T-cell (primary cell): ENCODE measurements around the gene GLIPR1L2. TPM values are rescaled to one million over a fixed set of nuclear protein-coding genes. Genes with fewer than 3 reads are reported as not detected.
A peak's percentile ranks its signal among the peaks of the same experiment; 100 is the strongest.
"Not testable (repeated sequence)": the region's sequence is repeated elsewhere in the genome, so short reads cannot be mapped to it uniquely, and the experiment has no call there.

Experiments used
- ATAC-seq, 4 experiments: fragments of 200-7000 bp in 3 of 4; fragments of 150-1000 bp in 1 of 4; cut with Tn5 transposase; replicated peaks in 1 of 4; 1 replicate in 3 of 4; 2 replicates in 1 of 4; pipeline ENCODE4 v1.10.0; 2021; ENCODE audit warnings: moderate library complexity in 3 of 4, mild to moderate bottlenecking in 2 of 4, moderate number of reproducible peaks in 1 of 4
- CTCF ChIA-PET, 2 donors: fragments of 300-600 bp; sonication (Branson Sonifier 250); formaldehyde crosslinking; loops; one replicate each; lab custom pipeline; 2022; ENCODE audit warnings: antibody characterized with exemption in 2 of 2; lab: Charles Lee
- POLR2A ChIA-PET, 2 donors: fragments of 300-600 bp; sonication (Branson Sonifier 250); formaldehyde crosslinking; loops; one replicate each; lab custom pipeline; 2022; ENCODE audit warnings: antibody characterized with exemption in 2 of 2; lab: Charles Lee
- DNase-seq, 35 experiments: peaks; one replicate each; pipeline versions ENCODE4 v3.0.0 to v3.0.0-alpha.2; 2013 to 2023
- H3K27ac ChIP-seq: one replicate; pipeline ENCODE4 v1.5.1; 2013; ENCODE audit warnings: low read length
- H3K27me3 ChIP-seq, 2 experiments: replicated peaks in 1 of 2; 1 replicate in 1 of 2; 2 replicates in 1 of 2; pipeline versions ENCODE4 v1.6.1 to v1.7.0; 2013; ENCODE audit warnings: low read length in 1 of 2, mixed read lengths in 1 of 2; ENCODE audit not compliant: control insufficient read depth in 2 of 2, insufficient read depth in 2 of 2; ENCODE audit errors: extremely low read depth in 1 of 2
- H3K36me3 ChIP-seq, 2 donors: 1 replicate in 1 of 2; 2 replicates in 1 of 2; pipeline versions ENCODE4 v1.6.1 to v1.7.0; 2013; ENCODE audit warnings: low read length in 1 of 2; ENCODE audit not compliant: control insufficient read depth in 2 of 2, insufficient read depth in 1 of 2; ENCODE audit errors: extremely low read depth in 1 of 2
- H3K4me1 ChIP-seq, 2 experiments: 1 replicate in 1 of 2; 2 replicates in 1 of 2; pipeline versions ENCODE4 v1.6.1 to v1.7.0; 2013; ENCODE audit warnings: low read length in 2 of 2, mixed read lengths in 1 of 2; ENCODE audit not compliant: insufficient read depth in 2 of 2, control insufficient read depth in 1 of 2; ENCODE audit errors: extremely low read depth in 1 of 2
- H3K4me3 ChIP-seq, 2 donors: 1 replicate in 1 of 2; 2 replicates in 1 of 2; pipeline versions ENCODE4 v1.5.1 to v1.7.0; 2013; ENCODE audit warnings: mild to moderate bottlenecking in 2 of 2, low read length in 1 of 2, moderate library complexity in 1 of 2; ENCODE audit not compliant: control insufficient read depth in 1 of 2; ENCODE audit errors: extremely low read depth in 1 of 2
- H3K9me3 ChIP-seq: 2 replicates; pipeline ENCODE4 v1.7.0; 2013
- H3K27ac Mint-ChIP-seq, 2 donors: one replicate each; pipeline ENCODE4 v1.8.0; 2020 to 2021; ENCODE audit warnings: mild to moderate bottlenecking in 2 of 2, mixed read lengths in 2 of 2
- H3K27me3 Mint-ChIP-seq, 2 donors: one replicate each; pipeline ENCODE4 v1.8.0; 2021 to 2022; ENCODE audit warnings: mixed read lengths in 2 of 2
- H3K36me3 Mint-ChIP-seq: one replicate; pipeline ENCODE4 v1.8.0; 2021; ENCODE audit warnings: mixed read lengths
- H3K4me1 Mint-ChIP-seq, 3 donors: one replicate each; pipeline ENCODE4 v1.8.0; 2020 to 2022; ENCODE audit warnings: mixed read lengths in 3 of 3, mild to moderate bottlenecking in 1 of 3
- H3K4me3 Mint-ChIP-seq, 3 donors: one replicate each; pipeline ENCODE4 v1.8.0; 2020 to 2022; ENCODE audit warnings: mild to moderate bottlenecking in 3 of 3, mixed read lengths in 3 of 3, moderate library complexity in 3 of 3
- H3K9me3 Mint-ChIP-seq, 3 donors: one replicate each; pipeline ENCODE4 v1.8.0; 2020 to 2022; ENCODE audit warnings: mixed read lengths in 3 of 3
- whole genome bisulfite sequencing: methylation state at CpG from one replicate; pipeline ENCODE4 v1.1.5; 2013; ENCODE audit warnings: missing lambda C conversion rate; ENCODE audit not compliant: insufficient coverage; 5-methylcytosine and 5-hydroxymethylcytosine counted together
- total RNA-seq, 35 experiments: library from RNA in 6 of 35; stranded (reverse) in 6 of 35; fragments of 120-200 nt in 1 of 35; gene quantifications; one replicate each; pipeline versions ENCODE4 v1.2.1 to v1.2.4 and lab custom pipeline; 2013 to 2026

GLIPR1L2 gene
- total RNA-seq, 5 donors from 2014 or later (not counting 1 experiment from before 2014, with no cell fraction given), result 0.51 to 2.9 (median 0.72) TPM

DNA sequence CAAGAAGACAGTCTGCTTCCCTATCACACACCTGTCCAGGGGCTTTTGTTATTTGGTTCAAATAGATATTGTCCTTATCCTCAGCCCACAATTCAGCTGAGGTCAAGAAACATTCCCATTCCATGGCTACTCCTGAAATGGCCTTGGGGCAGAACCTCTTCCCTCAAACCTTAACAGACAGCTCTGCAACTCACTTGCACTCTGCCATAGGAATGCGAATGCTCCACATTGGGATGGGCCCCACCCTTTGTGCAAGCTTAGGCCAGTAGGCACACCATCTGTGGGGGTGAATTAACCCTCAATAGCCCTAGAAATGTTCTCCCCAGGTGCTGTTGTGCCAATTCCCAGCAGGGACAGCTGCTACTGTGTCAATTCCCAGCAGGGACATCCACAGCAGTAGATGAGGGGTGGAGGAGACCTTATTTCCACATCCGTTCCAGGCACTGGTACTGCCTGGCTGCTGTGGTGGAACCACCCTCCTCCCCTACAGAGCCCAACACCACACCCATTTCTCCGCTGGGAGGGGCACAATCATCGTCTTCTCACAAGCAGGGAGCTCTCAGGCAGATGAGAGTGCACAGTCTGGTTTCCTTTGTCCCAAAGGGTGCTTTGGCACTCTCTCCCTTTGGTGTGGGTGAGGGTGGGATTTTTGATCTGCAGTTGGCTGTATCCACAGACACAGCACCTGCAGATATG is 47.3 kb downstream of the GLIPR1L2 start:
- 83% methylated on average over 1 of the region's 4 CpGs for WGBS
- peaks cover 0 to 7% of the 10 kb centered on the region in 2 experiments for H3K27me3 ChIP-seq
- no peaks in the 10 kb centered on the region for H3K36me3 ChIP-seq
- Mint-ChIP-seq H3K4me1 (peaks cover 0 to 16% (median 5%) of the 10 kb centered on the region in 3 donors), H3K9me3 (peaks cover 0 to 12% (median 2%) of the 10 kb centered on the region in 3 donors), H3K4me3 (no peak overlapping the region), H3K36me3 (peaks cover 4% of the 10 kb centered on the region), H3K27ac (no peak overlapping the region), H3K27me3 (peaks cover 4 to 13% of the 10 kb centered on the region in 2 donors)
- no peaks in the 10 kb centered on the region for H3K9me3 ChIP-seq
- peaks cover 0 to 12% of the 10 kb centered on the region in 2 experiments for H3K4me1 ChIP-seq
- DNase-seq, result peak in 12 of 35 experiments; percentile 1 to 30 (median 11)
- peak; percentile 43 to 76 (median 64) for ATAC-seq
- POLR2A ChIA-PET, result no interaction called here
- CTCF ChIA-PET, result interaction anchor here (0.6 to 2.7 kb wide), 13 partner anchors 40 to 595 kb away, joined by 3 to 34 read pairs (median 4); partner anchors contain the start of genes GLIPR1 (in 1 of the 2) and GLIPR1L1 (in 1 of the 2)
- no peak overlapping the region for H3K4me3 ChIP-seq
- H3K27ac ChIP-seq, result no peak overlapping the region

GRCh38 chr12:75439048-75439447 is 48.2 kb downstream of the GLIPR1L2 start:
- Histone ChIP-seq H3K9me3 (no peaks in the 10 kb centered on the region), H3K27me3 (peaks cover 0 to 7% of the 10 kb centered on the region in 2 experiments), H3K27ac (no peak overlapping the region), H3K4me3 (no peak overlapping the region), H3K36me3 (no peaks in the 10 kb centered on the region), H3K4me1 (peaks cover 0 to 12% of the 10 kb centered on the region in 2 experiments)
- 56% methylated on average over 2 of the region's 2 CpGs for WGBS
- Mint-ChIP-seq H3K4me3 (no peak overlapping the region), H3K9me3 (peaks cover 0 to 12% (median 2%) of the 10 kb centered on the region in 3 donors), H3K27me3 (peaks cover 4 to 13% of the 10 kb centered on the region in 2 donors), H3K4me1 (peaks cover 0 to 16% (median 5%) of the 10 kb centered on the region in 3 donors), H3K27ac (no peak overlapping the region), H3K36me3 (peaks cover 4% of the 10 kb centered on the region)
- DNase-seq, result no peak
- POLR2A ChIA-PET, result interaction anchor here (0.6 to 1.0 kb wide), 2 partner anchors 41 to 46 kb away, joined by 3 read pairs; partner anchors contain the start of gene GLIPR1 (in 1 of the 2)
- CTCF ChIA-PET, result interaction anchor here in 1 of 2 donors (0.8 to 1.4 kb wide), 2 partner anchors 43 to 46 kb away, joined by 3 to 4 read pairs; no protein-coding TSS in a partner anchor
- ATAC-seq, result no peak

DNA sequence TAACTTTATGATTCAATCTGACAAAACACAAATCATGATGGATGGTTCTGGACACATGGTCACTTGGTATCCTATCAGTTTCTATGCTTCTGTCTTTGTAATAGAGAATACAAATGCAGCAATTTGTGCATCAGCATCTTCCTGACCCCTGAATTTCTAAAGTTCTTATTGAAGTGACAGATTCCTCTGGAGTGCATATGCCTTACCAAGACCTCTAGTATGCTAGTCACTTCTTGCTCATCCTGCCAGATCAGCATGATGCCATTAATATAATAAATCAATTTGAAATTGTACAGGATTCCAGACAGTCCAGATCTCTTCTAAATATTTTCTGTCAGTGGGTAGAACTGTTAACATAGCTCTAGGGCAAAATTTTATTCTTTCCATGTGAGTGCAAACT is 49.0 kb downstream of the GLIPR1L2 start:
- Mint-ChIP-seq H3K27ac (no peak overlapping the region), H3K9me3 (peaks cover 0 to 12% (median 2%) of the 10 kb centered on the region in 3 donors), H3K4me1 (peaks cover 0 to 16% (median 5%) of the 10 kb centered on the region in 3 donors), H3K4me3 (no peak overlapping the region), H3K36me3 (peaks cover 4% of the 10 kb centered on the region), H3K27me3 (peaks cover 4 to 13% of the 10 kb centered on the region in 2 donors)
- no peaks in the 10 kb centered on the region for H3K9me3 ChIP-seq
- H3K36me3 ChIP-seq, result no peaks in the 10 kb centered on the region
- no peak overlapping the region for H3K4me3 ChIP-seq
- no peak for DNase-seq
- peaks cover 0 to 12% of the 10 kb centered on the region in 2 experiments for H3K4me1 ChIP-seq
- CTCF ChIA-PET, result interaction anchor here (0.8 to 1.1 kb wide), 2 partner anchors 45 to 141 kb away, joined by 3 read pairs; no protein-coding TSS in a partner anchor
- POLR2A ChIA-PET, result interaction anchor here in 1 of 2 donors (1.0 kb wide), 1 partner anchor 45 kb away, joined by 3 read pairs; no protein-coding TSS in a partner anchor
- peaks cover 0 to 7% of the 10 kb centered on the region in 2 experiments for H3K27me3 ChIP-seq
- no peak overlapping the region for H3K27ac ChIP-seq
- no peak for ATAC-seq

DNA sequence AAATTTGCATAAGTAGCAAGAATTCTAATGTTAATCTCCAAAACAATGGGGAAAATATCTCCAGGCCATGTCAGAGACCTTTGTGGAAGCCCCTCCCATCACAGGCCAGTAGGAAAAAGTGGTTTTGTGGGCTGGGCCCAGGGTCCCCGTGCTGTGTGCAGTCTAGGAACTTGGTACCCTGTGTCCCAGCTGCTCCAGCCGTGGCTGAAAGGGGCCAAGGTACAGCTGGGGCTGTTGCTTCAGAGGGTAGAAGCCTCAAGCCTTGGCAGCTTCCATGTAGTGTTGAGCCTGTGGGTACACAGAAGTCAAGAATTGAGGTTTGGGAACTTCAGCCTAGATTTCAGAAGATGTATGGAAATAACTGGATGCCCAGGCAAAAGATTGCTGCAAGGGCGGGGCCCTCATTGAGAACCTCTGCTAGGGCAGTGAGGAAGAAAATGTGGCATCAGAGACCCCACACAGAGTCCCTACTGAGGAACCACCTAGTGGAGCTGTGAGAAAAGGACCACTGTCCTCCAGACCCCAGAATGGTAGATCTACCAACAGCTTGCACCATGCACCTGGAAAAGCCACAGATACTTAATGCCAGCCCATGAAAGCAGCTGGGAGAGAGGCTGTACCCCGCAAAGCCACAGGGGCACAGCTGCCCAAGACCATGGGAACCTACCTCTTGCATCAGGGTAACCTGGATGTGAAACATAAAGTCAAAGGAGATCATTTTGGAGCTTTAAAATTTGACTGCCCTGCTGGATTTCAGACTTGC is 51.0 kb downstream of the GLIPR1L2 start:
- H3K9me3 ChIP-seq, H3K36me3 Mint-ChIP-seq, POLR2A ChIA-PET, H3K4me3 Mint-ChIP-seq, H3K9me3 Mint-ChIP-seq, H3K27ac Mint-ChIP-seq, H3K36me3 ChIP-seq, ATAC-seq, H3K27ac ChIP-seq, H3K27me3 ChIP-seq, H3K4me3 ChIP-seq: not testable (repeated sequence)
- CTCF ChIA-PET, result interaction anchor here in 1 of 2 donors (0.6 kb wide), 1 partner anchor 38 kb away, joined by 4 read pairs; no protein-coding TSS in a partner anchor
- peaks cover 0 to 16% (median 5%) of the 10 kb centered on the region in 3 donors for H3K4me1 Mint-ChIP-seq
- 50% methylated on average over 3 of the region's 4 CpGs for WGBS
- peaks cover 0 to 12% of the 10 kb centered on the region in 2 experiments for H3K4me1 ChIP-seq
- DNase-seq, result peak in 1 of 35 experiments; percentile 11
- peaks cover 4 to 13% of the 10 kb centered on the region in 2 donors for H3K27me3 Mint-ChIP-seq

DNA sequence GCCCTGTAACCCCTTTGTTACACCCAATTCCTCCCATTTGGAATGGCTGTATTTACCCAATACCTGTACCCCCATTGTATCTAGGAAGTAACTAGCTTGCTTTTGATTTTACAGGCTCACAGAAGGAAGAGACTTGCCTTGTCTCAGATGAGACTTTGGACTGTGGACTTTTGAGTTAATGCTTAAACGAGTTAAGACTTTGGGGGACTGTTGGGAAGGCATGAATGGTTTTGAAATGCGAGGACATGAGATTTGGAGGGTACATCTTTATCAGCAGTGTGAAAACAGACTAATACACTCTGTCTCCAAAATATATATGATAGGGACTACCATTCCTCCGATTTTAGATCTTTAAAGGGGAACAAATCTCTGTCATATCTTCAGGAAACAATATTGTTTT is 51.6 kb downstream of the GLIPR1L2 start:
- H3K4me1 ChIP-seq, result peaks cover 0 to 12% of the 10 kb centered on the region in 2 experiments
- WGBS, result no CpG with 5 or more reads among the region's 3 CpGs
- peaks cover 0 to 15% (median 5%) of the 10 kb centered on the region in 3 donors for H3K4me1 Mint-ChIP-seq
- H3K27me3 ChIP-seq, H3K27ac ChIP-seq, H3K4me3 Mint-ChIP-seq, H3K36me3 ChIP-seq, H3K36me3 Mint-ChIP-seq, H3K9me3 Mint-ChIP-seq, H3K4me3 ChIP-seq, DNase-seq, H3K27ac Mint-ChIP-seq, H3K9me3 ChIP-seq, ATAC-seq: not testable (repeated sequence)
- POLR2A ChIA-PET, result interaction anchor here (0.6 kb wide), 2 partner anchors 14 to 43 kb away, joined by 3 read pairs; no protein-coding TSS in a partner anchor
- peaks cover 4 to 13% of the 10 kb centered on the region in 2 donors for H3K27me3 Mint-ChIP-seq
- CTCF ChIA-PET, result interaction anchor here (0.6 to 0.7 kb wide), 2 partner anchors 15 to 37 kb away, joined by 3 to 4 read pairs; no protein-coding TSS in a partner anchor

DNA sequence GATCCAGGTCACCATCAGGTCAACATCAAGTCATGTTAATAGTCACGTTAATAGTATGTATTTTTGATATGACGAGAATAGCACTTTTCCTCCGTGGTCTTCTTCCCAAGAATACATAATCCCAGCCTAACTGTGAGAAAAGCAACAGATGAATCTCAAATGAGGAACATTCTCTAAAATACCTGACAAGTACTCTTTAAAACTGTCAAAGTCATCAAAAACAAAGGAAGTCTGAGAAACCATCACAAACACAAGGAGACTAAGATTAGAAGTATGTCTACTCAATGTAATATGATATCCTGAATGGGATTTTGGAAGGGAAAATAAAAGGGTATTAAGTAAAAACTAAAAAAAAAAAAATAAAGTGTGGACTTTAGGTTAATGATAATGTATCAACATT is 52.8 kb downstream of the GLIPR1L2 start:
- Histone ChIP-seq H3K9me3 (no peaks in the 10 kb centered on the region), H3K4me1 (no peaks in the 10 kb centered on the region), H3K27me3 (peaks cover 0 to 7% of the 10 kb centered on the region in 2 experiments), H3K27ac (no peak overlapping the region), H3K36me3 (no peaks in the 10 kb centered on the region), H3K4me3 (no peak overlapping the region)
- POLR2A ChIA-PET, result no interaction called here
- no peak overlapping the region for H3K4me3 Mint-ChIP-seq
- CTCF ChIA-PET, result no interaction called here
- H3K9me3 Mint-ChIP-seq, result peaks cover 0 to 4% (median 2%) of the 10 kb centered on the region in 3 donors
- peaks cover 4 to 13% of the 10 kb centered on the region in 2 donors for H3K27me3 Mint-ChIP-seq
- H3K36me3 Mint-ChIP-seq, result peaks cover 4% of the 10 kb centered on the region
- WGBS, result no CpG with 5 or more reads among the region's 3 CpGs
- H3K4me1 Mint-ChIP-seq, result peaks cover 0 to 4% (median 2%) of the 10 kb centered on the region in 3 donors
- no peak overlapping the region for H3K27ac Mint-ChIP-seq
- ATAC-seq (no peak), DNase-seq (no peak)
